C4-2B (cell line): ENCODE measurements around the gene HSPB3.
A peak's percentile ranks its signal among the peaks of the same experiment; 100 is the strongest.
"Not testable (repeated sequence)": the region's sequence is repeated elsewhere in the genome, so short reads cannot be mapped to it uniquely, and the experiment has no call there.

Experiments used
- H3K27ac ChIP-seq: fragments of 450-650 bp; 2 replicates; pipeline ENCODE4 v1.5.1; 2017
- ZFX ChIP-seq: fragments of 450-650 bp; IDR thresholded peaks from 2 replicates; pipeline ENCODE4 v1.6.1; 2017
- TF ChIP-seq, protein P1 (sequence below): fragments of 450-650 bp; conservative IDR thresholded peaks from 2 replicates; pipeline ENCODE4 v1.5.1; 2017; ENCODE audit warnings: mild to moderate bottlenecking

Gene HSPB3

GRCh38 chr5:54471398-54471797, 15.9 kb downstream of the HSPB3 start:
- H3K27ac ChIP-seq, result no peak overlapping the region
- TF ChIP-seq ZFX, result no peak
- TF ChIP-seq, protein P1, sequence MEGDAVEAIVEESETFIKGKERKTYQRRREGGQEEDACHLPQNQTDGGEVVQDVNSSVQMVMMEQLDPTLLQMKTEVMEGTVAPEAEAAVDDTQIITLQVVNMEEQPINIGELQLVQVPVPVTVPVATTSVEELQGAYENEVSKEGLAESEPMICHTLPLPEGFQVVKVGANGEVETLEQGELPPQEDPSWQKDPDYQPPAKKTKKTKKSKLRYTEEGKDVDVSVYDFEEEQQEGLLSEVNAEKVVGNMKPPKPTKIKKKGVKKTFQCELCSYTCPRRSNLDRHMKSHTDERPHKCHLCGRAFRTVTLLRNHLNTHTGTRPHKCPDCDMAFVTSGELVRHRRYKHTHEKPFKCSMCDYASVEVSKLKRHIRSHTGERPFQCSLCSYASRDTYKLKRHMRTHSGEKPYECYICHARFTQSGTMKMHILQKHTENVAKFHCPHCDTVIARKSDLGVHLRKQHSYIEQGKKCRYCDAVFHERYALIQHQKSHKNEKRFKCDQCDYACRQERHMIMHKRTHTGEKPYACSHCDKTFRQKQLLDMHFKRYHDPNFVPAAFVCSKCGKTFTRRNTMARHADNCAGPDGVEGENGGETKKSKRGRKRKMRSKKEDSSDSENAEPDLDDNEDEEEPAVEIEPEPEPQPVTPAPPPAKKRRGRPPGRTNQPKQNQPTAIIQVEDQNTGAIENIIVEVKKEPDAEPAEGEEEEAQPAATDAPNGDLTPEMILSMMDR, result no peak

DNA sequence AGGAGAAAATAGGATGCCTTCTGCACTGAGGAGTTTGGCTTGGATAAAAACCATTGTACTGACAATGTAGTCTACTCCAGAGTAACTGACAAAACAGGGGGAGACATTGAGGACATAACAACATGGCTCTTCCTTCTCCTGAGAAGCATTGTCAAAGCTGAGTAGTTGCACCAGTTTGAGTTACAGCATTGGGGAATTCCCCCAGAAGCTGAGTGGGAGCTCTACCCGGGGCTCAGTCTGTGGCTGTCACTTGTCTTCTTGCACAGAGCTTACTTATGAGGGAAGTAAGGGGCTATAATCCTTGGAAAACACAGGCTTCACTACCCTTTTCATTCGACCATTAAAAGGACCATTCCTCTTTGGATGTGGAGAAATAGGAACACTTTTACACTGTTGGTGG, 21.2 kb downstream of the HSPB3 start:
- no peak for TF ChIP-seq ZFX
- TF ChIP-seq, protein P1, result no peak
- no peak overlapping the region for H3K27ac ChIP-seq

- H3K27ac ChIP-seq, result no peak overlapping the region
- TF ChIP-seq ZFX, result no peak
- TF ChIP-seq, protein P1, result no peak
These were observed 22.5 kb downstream of the HSPB3 start for GRCh38 chr5:54477941-54478478.

- no peak overlapping the region for H3K27ac ChIP-seq
These were observed 24.8 kb downstream of the HSPB3 start for GRCh38 chr5:54480296-54480695.

GRCh38 chr5:54484219-54484894, 28.9 kb downstream of the HSPB3 start:
- no peak for TF ChIP-seq ZFX
- TF ChIP-seq, protein P1, result no peak

More at GRCh38 chr5:54480296-54480695, 24.8 kb downstream of the HSPB3 start:
- TF ChIP-seq, protein P1, result no peak
- no peak for TF ChIP-seq ZFX

DNA sequence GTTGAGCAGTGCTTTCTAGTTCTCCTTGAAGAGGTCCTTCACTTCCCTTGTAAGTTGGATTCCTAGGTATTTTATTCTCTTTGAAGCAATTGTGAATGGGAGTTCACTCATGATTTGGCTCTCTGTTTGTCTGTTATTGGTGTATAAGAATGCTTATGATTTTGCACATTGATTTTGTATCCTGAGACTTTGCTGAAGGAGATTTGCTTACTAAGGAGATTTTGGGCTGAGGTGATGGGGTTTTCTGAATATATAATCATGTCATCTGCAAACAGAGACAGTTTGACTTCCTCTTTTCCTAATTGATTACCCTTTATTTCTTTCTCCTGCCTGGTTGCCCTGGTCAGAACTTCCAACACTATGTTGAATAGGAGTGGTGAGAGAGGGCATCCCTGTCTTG, 30.2 kb downstream of the HSPB3 start:
- not testable (repeated sequence) for H3K27ac ChIP-seq

More at GRCh38 chr5:54484219-54484894, 28.9 kb downstream of the HSPB3 start:
- no peak overlapping the region for H3K27ac ChIP-seq

DNA sequence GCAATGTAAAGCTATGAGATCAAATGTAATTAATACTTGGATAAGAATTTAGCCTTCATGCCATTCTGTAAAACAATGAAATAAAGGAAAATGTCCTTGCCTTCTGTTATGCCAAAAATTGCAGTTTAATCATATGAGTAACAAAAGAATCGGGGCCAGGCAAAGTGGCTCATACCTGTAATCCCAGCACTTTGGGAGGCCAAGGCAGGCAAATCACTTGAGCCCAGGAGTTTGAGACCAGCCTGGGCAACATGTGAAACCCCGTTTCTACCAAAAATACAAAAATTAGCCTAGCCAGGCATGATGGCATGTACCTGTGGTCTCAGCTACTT, 34.1 kb downstream of the HSPB3 start:
- H3K27ac ChIP-seq, result not testable (repeated sequence)
- TF ChIP-seq, protein P1, result peak; percentile 58

GRCh38 chr5:54491326-54491725, 35.8 kb downstream of the HSPB3 start:
- H3K27ac ChIP-seq, result no peak overlapping the region
- TF ChIP-seq, protein P1, result no peak
- no peak for TF ChIP-seq ZFX
